Myocyte (in vitro differentiated cells): ENCODE results near the gene PRRT4. TPM values are rescaled to one million over a fixed set of nuclear protein-coding genes. Genes with fewer than 3 reads are reported as not detected.

Experiments
- DNase-seq: peaks from one replicate; pipeline ENCODE4 v3.0.0-alpha.2; 2012; ENCODE audit warnings: low read depth
- total RNA-seq: library from RNA; depleted of rRNA; stranded (reverse); fragments of >200 nt; gene quantifications from 2 replicates; pipeline ENCODE4 v1.2.3, GENCODE V29; 2014

PRRT4 gene
- total RNA-seq, 1 donor from 2014 or later = 4.2 TPM

DNA sequence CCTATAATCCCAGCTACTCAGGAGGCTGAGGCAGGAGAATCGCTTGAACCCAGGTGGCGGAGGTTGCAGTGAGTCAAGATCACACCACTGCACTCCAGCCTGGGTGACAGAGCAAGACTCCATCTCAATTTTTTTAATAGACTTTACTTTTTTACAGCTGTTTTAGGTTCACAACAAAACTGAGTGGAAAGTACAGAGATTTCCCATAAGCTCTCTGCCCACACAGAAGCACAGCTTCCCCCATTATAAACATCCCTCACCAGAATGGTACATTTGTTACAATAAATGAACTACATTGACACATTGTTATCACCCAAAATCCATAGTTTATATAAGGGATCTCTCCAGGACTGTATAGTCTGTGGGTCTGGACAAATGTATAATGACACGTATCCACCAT is 14.6 kb upstream of the PRRT4 start:
- no peak for DNase-seq

- no peak for DNase-seq
Observed at GRCh38 chr7:128374041-128374440, 12.6 kb upstream of the PRRT4 start.

DNA sequence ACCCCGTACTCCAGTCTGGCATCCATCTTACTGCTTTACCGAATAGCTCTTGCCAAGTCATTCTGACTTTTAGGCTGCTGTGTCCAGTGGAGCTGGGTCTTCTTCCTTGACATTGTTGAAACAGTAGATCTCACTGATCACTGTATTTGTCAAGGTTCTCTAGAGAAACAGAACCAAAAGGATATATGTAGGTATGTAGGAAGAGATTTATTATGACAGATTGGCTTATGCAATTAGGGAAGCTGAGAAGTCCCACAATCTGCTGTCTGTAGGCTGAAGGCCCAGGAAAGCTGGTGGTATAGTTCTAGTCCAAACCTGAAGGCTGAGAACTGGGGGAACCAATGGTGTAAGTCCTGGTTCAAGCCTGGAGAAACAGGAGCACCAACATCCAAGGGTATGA is 12.1 kb upstream of the PRRT4 start:
- DNase-seq = no peak

- DNase-seq = no peak
Observed at GRCh38 chr7:128370491-128370890, 9.0 kb upstream of the PRRT4 start.

DNA sequence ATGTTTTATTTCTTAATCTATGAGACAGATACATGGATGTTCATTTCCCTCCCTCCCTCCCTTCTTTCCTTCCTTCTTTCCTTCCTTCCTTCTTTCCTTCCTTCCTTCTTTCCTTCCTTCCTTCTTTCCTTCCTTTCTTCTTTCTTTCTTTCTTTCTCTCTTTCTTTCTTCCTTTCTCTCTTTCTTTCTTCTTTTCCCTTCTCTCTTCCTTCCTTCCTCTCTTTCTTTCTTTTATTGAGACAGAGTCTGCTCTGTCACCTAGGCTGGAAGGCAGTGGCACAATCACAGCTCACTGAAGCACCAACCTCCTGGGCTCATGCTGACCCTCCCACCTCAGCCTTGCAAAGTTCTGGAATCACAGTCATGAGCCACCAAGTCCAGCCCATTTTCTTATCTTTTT is 5.5 kb upstream of the PRRT4 start:
- no peak for DNase-seq

DNA sequence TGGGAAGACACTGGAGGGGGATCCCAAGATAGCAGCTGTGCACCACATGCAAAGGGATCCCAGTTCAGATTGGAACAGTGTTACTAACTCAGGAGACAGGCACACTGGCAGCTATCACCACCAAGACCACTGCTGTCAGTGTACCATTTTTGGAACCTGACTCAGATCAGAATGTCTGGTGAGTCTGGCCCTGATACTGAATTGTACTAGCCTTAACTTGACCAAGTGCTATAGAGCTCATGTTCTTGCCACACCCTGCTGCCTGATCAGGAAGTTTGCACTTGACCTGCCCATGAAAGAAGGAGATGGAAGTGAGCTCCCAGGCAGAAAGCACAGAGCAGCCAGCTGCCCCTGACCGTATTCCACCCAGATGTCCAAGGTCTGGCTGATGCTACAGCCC is 4.8 kb upstream of the PRRT4 start:
- peak; percentile 98 for DNase-seq

DNA sequence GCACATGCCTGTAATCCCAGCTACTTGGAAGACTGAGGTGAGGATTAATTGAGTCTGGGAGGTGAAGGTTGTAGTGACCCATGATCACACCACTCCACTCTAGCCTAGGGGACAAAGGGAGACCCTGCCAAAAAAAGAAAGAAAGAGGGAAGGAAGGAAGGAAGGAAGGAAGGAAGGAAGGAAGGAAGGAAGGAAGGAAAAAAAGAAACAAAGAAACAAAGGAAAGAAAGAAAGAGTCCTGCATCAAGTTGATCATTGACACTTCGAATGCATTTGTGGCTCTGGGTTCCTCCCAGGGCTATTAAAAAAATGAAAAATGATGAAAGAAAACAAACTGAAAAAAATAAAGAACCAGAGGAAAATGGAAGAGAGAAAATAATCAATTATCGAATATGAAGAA is 3.9 kb upstream of the PRRT4 start:
- DNase-seq = no peak

DNA sequence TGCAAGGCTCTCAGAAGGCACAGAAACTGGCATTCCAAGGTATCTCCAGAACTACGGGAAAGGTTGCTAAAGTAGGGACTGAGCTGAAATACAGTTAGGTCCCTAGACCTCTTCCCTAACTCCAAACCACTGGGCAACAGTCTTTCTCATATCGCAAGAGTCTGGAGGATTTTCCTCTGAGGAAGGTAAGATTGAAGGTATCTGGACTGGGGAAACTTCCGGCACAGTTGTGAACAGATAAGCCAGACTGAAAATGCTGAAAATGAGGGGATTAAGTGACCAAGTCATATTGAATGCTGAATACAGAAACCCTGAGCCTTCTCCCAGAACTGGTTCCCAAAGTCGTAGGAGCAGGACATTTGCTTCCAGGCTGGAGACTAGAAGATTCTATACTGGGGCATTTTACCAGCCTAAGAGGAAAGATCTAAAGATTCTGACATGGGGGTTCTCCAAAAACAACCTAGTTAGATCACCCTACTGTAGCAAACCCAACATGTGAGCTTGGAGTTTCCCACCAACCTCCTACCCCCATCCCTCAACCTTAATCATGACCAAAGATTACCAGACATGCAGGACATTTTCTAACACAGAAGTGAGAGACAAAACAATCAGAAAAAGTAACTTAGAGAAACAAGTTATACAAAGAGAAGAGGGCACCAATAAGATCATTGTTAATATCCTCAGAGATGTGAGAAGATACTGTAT is 2.8 kb upstream of the PRRT4 start:
- no peak for DNase-seq

DNA sequence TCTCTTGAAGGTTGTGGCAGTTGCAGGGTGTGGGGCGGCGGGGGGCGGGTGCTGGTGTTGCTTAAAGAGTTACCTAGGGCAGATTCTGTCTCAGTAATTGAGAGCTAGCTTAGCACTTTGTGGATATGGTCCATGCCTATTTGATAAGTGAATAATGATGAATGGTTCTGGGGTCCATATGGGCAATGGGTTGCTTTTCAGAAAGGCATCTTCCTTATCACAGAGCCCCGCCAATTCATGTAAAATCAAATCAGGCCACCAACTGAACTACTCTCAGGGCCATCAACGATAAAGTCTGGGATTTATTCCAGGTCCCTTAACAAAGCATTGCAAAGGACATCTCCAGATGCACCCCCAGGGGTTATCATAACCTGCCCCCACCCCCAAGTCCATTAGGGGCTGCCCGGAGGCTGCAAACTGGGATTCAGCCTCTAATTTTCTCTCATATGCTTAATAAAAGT is 1.8 kb upstream of the PRRT4 start:
- DNase-seq = no peak

DNA sequence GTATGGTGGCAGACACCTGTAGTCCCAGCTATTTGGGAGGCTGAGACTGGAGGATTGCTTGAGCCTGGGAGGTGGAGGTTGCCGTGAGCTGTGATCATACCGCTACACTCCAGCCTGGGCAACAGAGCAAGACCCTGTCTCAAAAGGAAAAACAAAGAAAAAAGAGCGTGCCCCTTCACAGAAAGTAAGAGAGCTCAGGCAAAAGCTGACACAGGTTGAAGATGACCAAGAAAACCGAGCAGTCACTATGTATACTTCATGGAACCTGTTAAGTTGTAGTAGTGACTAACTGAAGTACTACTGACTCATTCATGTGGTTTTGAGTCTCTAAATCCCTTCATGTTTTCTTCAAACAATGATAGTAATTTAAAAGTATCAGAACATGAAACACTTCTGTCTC is 1.2 kb upstream of the PRRT4 start:
- no peak for DNase-seq

DNA sequence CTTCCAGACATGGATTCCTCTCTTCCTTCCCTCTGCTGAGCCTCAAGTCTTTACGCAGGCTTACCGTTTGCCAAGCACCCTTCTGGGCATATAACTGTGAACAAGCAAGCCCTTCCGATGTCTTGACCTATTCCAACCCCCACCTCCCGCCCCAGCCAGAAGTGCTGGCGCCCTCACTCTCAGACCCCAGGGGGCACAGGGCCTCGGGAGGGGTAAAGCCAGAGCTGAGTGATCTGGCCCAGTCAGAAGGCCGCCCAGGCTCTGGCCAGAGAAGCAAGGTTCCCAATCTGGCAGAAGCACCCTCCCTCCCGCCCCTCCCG is 1.2 kb downstream of the PRRT4 start:
- DNase-seq = no peak

GRCh38 chr7:128359939-128360338 is 1.6 kb downstream of the PRRT4 start:
- DNase-seq = no peak

- DNase-seq = no peak
Observed at GRCh38 chr7:128359336-128359735, 2.2 kb downstream of the PRRT4 start.

DNA sequence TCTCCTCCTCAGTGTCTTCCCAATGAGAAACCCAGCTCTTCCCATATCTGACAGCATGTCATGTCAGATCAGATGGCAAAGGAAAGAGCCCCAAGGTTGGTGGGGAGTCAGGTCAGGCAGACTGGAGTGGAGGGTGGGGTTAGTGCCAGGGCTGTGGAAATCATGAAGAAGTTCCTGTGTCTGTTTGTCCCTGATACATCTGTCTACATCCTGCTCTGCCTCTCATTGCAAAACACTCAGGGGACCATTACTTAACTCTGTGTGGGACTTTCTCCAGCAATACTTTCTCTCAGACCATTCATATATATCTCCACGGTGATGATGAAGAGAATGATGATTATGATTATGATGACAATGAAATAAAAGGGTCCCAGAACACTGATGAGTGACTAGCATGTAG is 3.3 kb downstream of the PRRT4 start:
- no peak for DNase-seq

- no peak for DNase-seq
Observed at GRCh38 chr7:128357217-128357613, 4.3 kb downstream of the PRRT4 start.

- no peak for DNase-seq
Observed at GRCh38 chr7:128356546-128357216, 4.8 kb downstream of the PRRT4 start.

DNA sequence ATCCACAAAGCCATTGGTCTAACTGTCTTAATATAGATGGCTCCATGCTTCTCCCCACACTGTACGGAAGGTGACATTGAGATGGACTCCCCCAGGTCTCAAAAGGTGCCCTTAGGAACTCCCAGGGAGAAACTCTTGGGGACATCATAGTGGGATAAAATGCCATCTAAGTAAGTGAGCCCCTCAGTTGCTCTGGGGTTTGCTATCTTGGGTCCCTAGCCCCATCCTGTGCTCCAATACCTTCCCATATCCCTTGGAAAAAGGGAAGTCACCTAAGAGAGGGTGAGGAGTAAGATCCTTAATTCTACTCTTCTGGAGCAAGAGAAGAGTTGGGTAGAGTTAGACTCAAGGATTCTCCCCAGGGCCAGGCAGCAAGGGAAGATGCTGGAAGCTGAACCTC is 7.9 kb downstream of the PRRT4 start:
- no peak for DNase-seq

DNA sequence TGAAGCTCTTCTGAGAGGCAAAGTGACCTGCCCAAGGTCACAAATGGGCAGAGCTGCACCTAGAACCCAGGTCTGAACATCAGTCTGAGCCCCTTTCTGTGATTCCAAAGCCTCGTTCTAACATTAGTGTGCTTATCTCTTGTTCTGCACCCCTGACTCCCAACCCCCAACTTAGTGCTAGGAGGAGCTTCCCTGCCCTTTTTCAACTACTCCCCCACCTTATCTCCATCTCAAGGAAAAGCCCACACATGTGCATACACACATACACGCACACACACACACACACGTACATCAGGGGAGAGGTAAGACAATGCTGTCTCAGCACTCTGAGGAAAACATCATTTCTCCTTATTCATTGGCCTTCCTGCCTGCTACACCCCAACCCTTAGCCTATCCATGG is 8.3 kb downstream of the PRRT4 start:
- no peak for DNase-seq

GRCh38 chr7:128352636-128353035 is 8.9 kb downstream of the PRRT4 start:
- no peak for DNase-seq

DNA sequence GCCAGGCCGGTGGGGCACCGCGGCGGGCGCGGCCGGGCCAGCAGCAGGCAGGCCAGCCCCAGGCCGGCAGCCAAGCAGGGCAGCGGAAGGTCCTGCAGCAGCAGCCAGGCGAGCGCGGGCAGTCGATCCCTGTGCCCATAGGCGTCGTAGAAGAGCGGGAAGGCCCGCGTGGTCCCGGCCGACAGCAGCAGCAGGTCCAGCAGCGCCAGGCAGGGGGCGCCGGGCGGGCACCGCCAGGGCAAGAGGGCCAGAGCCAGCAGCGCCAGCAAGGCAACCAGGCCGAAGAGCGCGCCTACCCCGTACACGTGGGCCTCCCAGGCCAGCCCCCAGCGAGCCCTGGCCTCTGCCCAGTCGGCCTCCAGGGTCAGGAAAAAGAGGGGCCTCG is 9.3 kb downstream of the PRRT4 start:
- peak; percentile 49 for DNase-seq

GRCh38 chr7:128351296-128352152 is 10.0 kb downstream of the PRRT4 start:
- no peak for DNase-seq

GRCh38 chr7:128350708-128351295 is 10.7 kb downstream of the PRRT4 start:
- DNase-seq = no peak
